ENCODE measurements around the gene IKZF2. TPM values are rescaled to one million over a fixed set of nuclear protein-coding genes. Genes with fewer than 3 reads are reported as not detected.

The IKZF2 gene
- total and polyA plus RNA-seq, 2 donors (not counting 3 experiments of a cell fraction or from before 2014, with no cell fraction given) = 0.08 to 0.46 TPM

- Histone ChIP-seq H3K4me1 (ENCODE audit: control insufficient read depth, extremely low read depth, insufficient read depth, low read length) (no peaks in the 10 kb centered on the region), H3K4me3 (replicated peaks in 1 of 3; ENCODE audit: insufficient read depth in 1 of 3, low read depth in 1 of 3, low read length in 3 of 3) (no peak overlapping the region), H3K79me2 (ENCODE audit: control insufficient read depth, insufficient read depth, low read length) (no peaks in the 10 kb centered on the region), H3K27me3 (ENCODE audit: control insufficient read depth in 2 of 2, insufficient read depth in 2 of 2, low read length in 2 of 2) (no peaks in the 10 kb centered on the region), H3K9me3 (replicated peaks; ENCODE audit: control insufficient read depth, insufficient read depth, low read length) (no peaks in the 10 kb centered on the region), H3K27ac (ENCODE audit: insufficient read depth, low read depth, low read length) (no peak overlapping the region), H4K20me1 (replicated peaks; ENCODE audit: control insufficient read depth, extremely low read depth, insufficient read depth, low read length) (no peaks in the 10 kb centered on the region), H3K4me2 (ENCODE audit: insufficient read depth, low read length) (no peak overlapping the region), H3K36me3 (ENCODE audit: control insufficient read depth in 2 of 2, extremely low read depth in 1 of 2, insufficient read depth in 2 of 2, low read length in 2 of 2) (no peaks in the 10 kb centered on the region), H3K9me1 (replicated peaks; ENCODE audit: control insufficient read depth, extremely low read depth, insufficient read depth, low read length) (no peaks in the 10 kb centered on the region), H2AFZ (ENCODE audit: low read depth, low read length) (no peak overlapping the region), H3K9ac (replicated peaks; ENCODE audit: extremely low read depth, insufficient read depth, low read length) (no peak overlapping the region)
- ChIA-PET POLR2A (no interaction called here), CTCF (no interaction called here)
- BruUV-seq (replicated peaks) = no TSS peak
- FAIRE-seq = no peak
- DNase-seq (ENCODE audit: low read depth, low spot score) = no peak
- dilution Hi-C loops (cut with MboI; ENCODE audit: extremely low pct_ligation_motif_present, low sequenced_read_pairs) (no loop called here), intact Hi-C loops (cut with micrococcal nuclease) (no loop called here)
- TF ChIP-seq EZH2 (IDR thresholded peaks at IDR 0.05; ENCODE audit: borderline replicate concordance, low read depth, low read length, severe bottlenecking) = no peak
- no peak for TF ChIP-seq MAX (IDR thresholded peaks at IDR 0.05; ENCODE audit: insufficient read depth, insufficient read length)
- TF ChIP-seq JUN (IDR thresholded peaks at IDR 0.05; ENCODE audit: borderline replicate concordance, insufficient read depth, insufficient read length, low read depth) = no peak
- no peak for TF ChIP-seq POLR2AphosphoS5 (IDR thresholded peaks at IDR 0.05; ENCODE audit: insufficient read depth, low read depth, low read length)
- no peak for TF ChIP-seq POLR2A (IDR thresholded peaks at IDR 0.05; ENCODE audit: low read depth, low read length)
- no peak for TF ChIP-seq CTCF (IDR thresholded peaks at IDR 0.05; ENCODE audit: extremely low read depth in 1 of 2, insufficient read depth in 1 of 2, low read depth in 1 of 2, low read length in 2 of 2)
- TF ChIP-seq MYC (IDR thresholded peaks at IDR 0.05; ENCODE audit: low read depth, low read length) = no peak
- TF ChIP-seq FOS (IDR thresholded peaks at IDR 0.05; ENCODE audit: borderline replicate concordance, insufficient read depth, low read length) = no peak
- TF ChIP-seq GATA2 (IDR thresholded peaks at IDR 0.05; ENCODE audit: insufficient read depth, insufficient read length, low read depth, low read length) = no peak
These were observed 22.1 kb downstream of the IKZF2 start for GRCh38 chr2:213129311-213129710.

All from endothelial cell of umbilical vein (primary cell).